GM21390 (cell line): ENCODE data around the gene ZP4.
"Not testable (repeated sequence)": the region's sequence is repeated elsewhere in the genome, so short reads cannot be mapped to it uniquely, and the experiment has no call there.

Experiments
- ATAC-seq: cut with Tn5 transposase; IDR thresholded peaks from one replicate; pipeline ENCODE4 v1.9.1; 2021; ENCODE audit not compliant: unreplicated experiment

ZP4 gene

DNA sequence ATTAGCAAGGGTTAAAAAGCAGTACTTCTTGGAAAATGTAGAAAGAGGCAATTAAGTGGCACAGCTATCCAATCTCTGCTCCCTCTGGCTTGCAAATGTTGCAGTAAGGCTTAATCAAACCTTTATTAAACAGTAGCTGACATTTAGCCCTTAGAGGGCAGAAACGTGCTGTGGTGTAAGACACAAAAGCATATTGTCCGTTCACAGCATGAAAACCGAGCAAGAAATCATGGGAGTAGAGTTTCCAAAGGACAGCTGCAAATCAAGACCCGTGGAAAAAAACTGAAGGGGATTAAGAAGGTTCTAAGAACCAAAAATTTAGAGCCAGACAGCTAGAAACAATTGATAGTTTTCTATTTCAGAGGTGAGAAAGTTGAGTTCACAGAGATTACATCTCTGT lies 13.1 kb downstream of the ZP4 start:
- no peak for ATAC-seq

GRCh38 chr1:237875291-237875690 lies 15.4 kb downstream of the ZP4 start:
- no peak for ATAC-seq

DNA sequence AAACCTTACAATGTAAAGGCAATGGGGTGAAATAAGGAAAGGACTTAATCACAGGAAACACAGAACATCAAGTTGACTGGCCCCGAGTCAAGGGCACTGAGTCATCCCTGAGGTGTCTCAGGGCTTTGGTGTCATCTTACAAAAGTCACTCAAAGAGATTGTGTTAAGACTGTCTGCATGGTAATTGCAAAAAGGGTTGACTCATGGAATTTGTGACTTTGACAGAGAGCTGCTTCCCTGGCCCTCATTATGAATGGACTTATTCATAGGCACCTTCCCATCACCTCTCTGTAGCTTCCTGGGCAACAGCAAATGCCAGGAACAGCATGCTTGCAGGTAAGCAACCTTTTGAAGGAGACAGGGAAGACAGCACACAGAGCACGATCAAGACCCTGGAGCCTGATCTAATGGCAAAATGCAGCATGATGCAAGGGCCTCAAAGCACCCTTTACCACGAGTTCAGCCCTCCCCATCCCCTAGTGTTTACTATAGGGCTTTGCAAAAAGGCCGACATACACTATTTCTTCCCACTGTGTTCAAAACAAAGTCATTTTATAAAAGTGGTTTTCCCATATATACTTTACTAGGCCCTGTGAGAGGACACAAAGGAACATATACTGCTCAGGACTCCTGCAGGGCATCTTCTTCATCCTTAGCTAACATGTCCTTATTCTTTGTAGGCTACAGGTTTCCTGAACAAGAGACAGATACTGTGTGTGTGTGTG lies 17.1 kb downstream of the ZP4 start:
- ATAC-seq, result no peak

- ATAC-seq, result no peak
These were observed 21.7 kb downstream of the ZP4 start for GRCh38 chr1:237868817-237869600.

- no peak for ATAC-seq
These were observed 23.3 kb downstream of the ZP4 start for GRCh38 chr1:237867380-237867888.

DNA sequence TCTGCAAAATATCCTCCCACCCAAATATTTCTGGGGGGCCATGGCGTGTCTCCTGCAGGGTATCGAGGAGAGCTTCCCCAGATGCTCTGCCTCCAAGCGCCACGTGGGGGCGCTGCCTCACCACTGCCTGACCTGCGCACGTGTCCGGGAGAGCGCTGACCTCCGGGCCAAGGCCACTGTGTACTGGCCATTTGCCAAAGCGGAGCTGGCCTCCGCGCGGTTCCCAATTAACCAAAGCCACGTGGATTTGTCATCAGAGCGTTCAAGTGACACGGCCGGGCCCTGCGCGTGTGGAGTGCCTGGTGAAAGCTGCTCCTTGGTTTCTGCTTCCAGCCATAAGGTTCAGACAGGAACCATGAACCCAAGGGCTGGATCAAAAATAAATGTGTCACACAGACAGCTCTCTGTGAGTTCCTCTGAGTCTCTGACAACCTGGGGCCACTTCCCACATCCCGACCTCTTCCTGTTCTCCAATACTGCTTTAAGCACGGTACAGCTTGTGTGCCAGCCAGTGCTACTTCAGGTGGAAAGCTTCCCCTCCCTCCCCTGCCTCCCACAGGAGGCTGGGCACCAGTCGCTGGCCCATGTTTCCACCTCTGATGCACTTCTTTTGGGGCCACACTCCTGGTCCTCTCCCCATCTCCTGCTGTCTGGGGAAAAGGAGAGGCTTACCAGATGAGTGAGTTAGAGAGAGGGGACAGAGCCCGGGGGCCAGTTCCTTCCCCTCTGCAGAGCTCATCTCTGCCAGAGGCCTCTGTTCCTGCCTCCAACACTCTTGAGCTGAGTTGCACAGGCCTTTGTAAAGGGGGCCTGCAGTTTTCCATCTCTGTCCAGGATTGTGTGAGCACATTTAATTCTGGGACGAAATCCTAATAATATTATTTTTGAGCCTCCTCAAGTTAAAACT lies 26.1 kb downstream of the ZP4 start:
- ATAC-seq, result peak; percentile 87

DNA sequence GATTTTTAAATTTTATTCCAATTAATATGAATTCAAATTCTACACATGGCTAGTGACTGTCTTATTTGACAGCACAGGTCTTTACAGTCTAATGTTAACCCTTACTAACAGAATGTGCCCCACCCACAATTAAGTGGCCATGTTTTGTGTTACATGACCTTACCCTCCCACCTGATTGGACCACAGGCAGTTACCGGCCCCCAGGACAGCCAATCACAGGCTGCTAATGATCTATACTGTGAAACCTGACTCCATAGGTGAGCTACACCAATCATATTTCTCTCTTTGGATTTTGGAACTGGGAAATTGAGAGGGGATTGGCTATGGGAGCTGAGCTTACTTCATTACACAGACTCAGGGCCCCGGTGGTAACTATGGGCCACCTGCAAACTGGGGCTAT lies 27.5 kb downstream of the ZP4 start:
- no peak for ATAC-seq

GRCh38 chr1:237861944-237862343 lies 28.8 kb downstream of the ZP4 start:
- ATAC-seq, result no peak

- no peak for ATAC-seq
These were observed 31.7 kb downstream of the ZP4 start for GRCh38 chr1:237858992-237859391.

- no peak for ATAC-seq
These were observed 33.3 kb downstream of the ZP4 start for GRCh38 chr1:237857455-237857854.

DNA sequence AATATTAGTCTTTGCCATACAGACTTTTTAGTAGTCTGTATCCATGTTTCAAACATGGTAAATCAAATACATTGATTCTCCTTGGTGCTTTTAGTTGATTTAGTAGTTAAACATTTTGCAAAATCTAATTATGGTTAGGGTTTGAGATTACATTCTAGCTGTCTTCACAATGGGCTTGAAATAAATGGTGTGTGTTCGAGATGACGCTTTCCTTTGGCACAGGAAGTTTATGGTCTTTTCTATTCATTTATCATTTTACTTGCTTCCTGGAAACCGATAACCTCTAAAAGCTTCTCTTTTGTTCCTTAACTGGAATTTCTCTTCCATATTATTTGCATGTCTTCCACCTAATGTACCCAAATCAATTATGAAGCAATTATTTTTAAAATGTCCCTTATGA lies 38.4 kb downstream of the ZP4 start:
- no peak for ATAC-seq

DNA sequence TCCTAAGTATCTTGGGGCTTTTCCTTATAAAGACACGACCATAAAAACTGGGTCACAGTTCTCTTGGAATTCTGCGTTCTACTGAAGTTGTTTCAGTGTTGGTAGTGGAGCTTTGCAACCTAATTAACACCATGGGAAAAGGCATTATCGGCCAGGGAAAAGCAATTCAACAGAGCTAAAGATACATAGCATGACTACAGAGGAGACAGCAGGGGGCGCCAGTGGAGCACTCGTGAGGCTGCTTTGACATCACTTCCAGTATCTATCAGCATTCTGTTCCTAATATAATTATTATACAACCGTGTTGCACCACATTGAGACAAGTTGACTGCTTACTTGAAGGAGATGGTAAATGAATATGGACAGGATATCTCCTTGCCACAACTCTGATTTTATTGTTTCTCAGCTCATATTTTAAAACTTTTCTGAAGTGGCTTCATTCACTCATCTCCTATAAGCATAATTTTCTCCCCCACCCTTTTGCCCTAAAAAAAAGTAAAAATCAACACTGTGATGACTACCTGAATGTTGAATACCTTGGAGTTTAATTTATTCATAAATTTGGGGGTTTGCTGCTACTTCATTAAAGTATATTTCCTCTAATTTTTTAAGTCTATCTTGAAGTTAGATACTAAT lies 39.4 kb downstream of the ZP4 start:
- ATAC-seq, result peak; percentile 87

DNA sequence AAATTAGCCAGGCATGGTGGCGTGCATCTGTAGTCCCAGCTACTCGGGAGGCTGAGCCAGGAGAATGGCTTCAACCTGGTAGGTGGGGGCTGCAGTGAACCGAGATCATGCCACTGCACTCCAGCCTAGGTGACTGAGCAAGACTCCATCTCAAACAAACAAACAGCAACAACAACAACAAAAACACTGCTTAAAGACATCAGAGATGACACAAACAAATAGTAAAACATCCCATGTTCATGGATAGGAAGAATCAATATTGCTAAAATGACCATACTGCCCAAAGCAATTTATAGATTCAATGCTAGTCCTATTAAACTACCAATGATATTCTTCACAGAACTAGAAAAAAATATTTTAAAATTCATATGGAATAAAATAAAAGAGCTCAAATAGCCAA lies 47.2 kb downstream of the ZP4 start:
- not testable (repeated sequence) for ATAC-seq

- ATAC-seq, result no peak
These were observed 49.2 kb downstream of the ZP4 start for GRCh38 chr1:237841485-237841884.

DNA sequence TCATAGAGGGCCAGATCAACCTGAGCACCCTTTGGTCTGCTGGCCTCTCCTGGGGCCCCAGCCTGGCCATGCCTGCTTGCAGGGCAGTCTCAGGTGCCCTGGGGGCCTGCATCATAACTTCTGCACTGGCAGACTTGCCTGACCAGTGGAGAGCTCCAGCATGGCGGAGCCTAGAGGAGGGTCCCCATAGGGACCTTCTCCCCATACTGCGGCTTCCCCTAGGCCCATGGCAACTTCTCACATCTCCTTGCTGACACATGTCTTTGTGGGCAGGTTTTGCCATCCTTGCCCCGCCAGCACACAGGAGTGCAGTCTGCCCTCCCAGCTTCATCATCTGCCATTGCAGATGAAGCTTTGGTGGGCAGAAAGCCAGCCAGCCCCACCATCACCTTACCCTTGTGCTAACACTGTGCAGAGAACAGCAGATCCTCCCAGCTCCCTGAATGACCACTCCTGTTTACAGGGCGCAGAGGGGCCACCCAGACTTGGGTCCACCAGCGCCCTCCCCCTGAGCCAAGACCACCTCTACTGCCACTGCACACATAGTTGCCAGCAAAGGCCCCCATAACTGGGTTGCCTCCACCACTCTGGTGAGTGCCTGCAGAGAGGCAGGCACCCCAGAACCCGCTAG lies 51.7 kb downstream of the ZP4 start:
- ATAC-seq, result no peak

DNA sequence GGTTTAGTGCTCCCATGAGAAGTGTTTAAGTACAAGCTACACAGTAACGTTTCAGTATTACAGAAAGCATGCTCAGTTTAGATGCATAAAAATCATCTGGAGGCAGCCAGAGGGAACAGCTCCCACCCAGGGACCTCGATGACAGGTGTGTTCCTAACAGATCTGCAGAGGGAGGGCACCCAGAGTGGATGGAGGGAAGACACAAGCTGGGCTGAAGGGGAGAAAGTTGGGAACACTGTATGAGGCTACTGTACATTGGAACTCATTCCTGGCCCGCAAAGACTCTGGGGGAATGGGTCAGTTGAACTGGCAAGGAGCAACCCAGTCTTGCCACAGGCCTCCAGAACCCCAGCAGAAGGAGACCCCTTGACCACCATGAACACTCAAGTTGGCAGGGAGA lies 52.4 kb downstream of the ZP4 start:
- ATAC-seq, result no peak

GRCh38 chr1:237834461-237834860 lies 56.3 kb downstream of the ZP4 start:
- ATAC-seq, result no peak

- no peak for ATAC-seq
These were observed 56.7 kb downstream of the ZP4 start for GRCh38 chr1:237834048-237834447.

GRCh38 chr1:237832858-237833257 lies 57.9 kb downstream of the ZP4 start:
- no peak for ATAC-seq
